HepG2 (cell line): Measurements from ENCODE around the gene MYOM1. TPM values are rescaled to one million over a fixed set of nuclear protein-coding genes. Genes with fewer than 3 reads are reported as not detected.

Source experiments
- AHDC1 ChIP-seq: sonication (generic); formaldehyde crosslinking; IDR thresholded peaks from 2 replicates; pipeline ENCODE4 v1.5.1; 2020; ENCODE audit warnings: mild to moderate bottlenecking, missing genetic modification reagents, borderline replicate concordance
- BCL3 ChIP-seq: sonication (generic); formaldehyde crosslinking; IDR thresholded peaks from 2 replicates; pipeline ENCODE4 v1.5.1; 2020; ENCODE audit warnings: mild to moderate bottlenecking, missing genetic modification reagents, moderate library complexity
- CTCF ChIP-seq: sonication (generic); formaldehyde crosslinking; IDR thresholded peaks from 2 replicates; pipeline ENCODE4 v1.5.0; 2020; ENCODE audit warnings: mild to moderate bottlenecking, missing genetic modification reagents, moderate library complexity
- DPF2 ChIP-seq: sonication (generic); formaldehyde crosslinking; IDR thresholded peaks from 2 replicates; pipeline ENCODE4 v1.4.0; 2020; ENCODE audit warnings: mild to moderate bottlenecking, low read depth, missing genetic modification reagents, borderline replicate concordance
- DRAP1 ChIP-seq: IDR thresholded peaks from 2 replicates; pipeline ENCODE4 v1.6.1; 2016; ENCODE audit warnings: missing genetic modification reagents, missing compliant biosample characterization
- GATAD2A ChIP-seq: IDR thresholded peaks from 2 replicates; pipeline ENCODE4 v1.6.1; 2016
- GPBP1L1 ChIP-seq: sonication (generic); formaldehyde crosslinking; IDR thresholded peaks from 2 replicates; pipeline ENCODE4 v1.5.0; 2020; ENCODE audit warnings: mild to moderate bottlenecking, missing genetic modification reagents
- IKZF4 ChIP-seq: sonication (generic); formaldehyde crosslinking; IDR thresholded peaks from 2 replicates; pipeline ENCODE4 v1.5.1; 2020; ENCODE audit warnings: borderline replicate concordance, mild to moderate bottlenecking, low read depth, missing genetic modification reagents; ENCODE audit errors: not compliant biosample characterization
- NFYB ChIP-seq: sonication (generic); formaldehyde crosslinking; IDR thresholded peaks from 2 replicates; pipeline ENCODE4 v1.4.0; 2020; ENCODE audit warnings: missing genetic modification reagents
- RELA ChIP-seq: sonication (generic); formaldehyde crosslinking; IDR thresholded peaks from 2 replicates; pipeline ENCODE4 v1.4.0; 2020; ENCODE audit warnings: missing genetic modification reagents
- SMARCC2 ChIP-seq: fragments of 450-650 bp; IDR thresholded peaks from 2 replicates; pipeline ENCODE4 v1.6.1; 2017; ENCODE audit warnings: antibody characterized with exemption, mild to moderate bottlenecking
- SNAPC5 ChIP-seq: sonication (generic); formaldehyde crosslinking; IDR thresholded peaks from 2 replicates; pipeline ENCODE4 v1.8.1; 2023; ENCODE audit warnings: mild to moderate bottlenecking, missing genetic modification reagents, borderline replicate concordance
- SSRP1 ChIP-seq: IDR thresholded peaks from 2 replicates; pipeline ENCODE4 v1.6.1; 2016; ENCODE audit warnings: control low read depth
- ZBTB7B ChIP-seq: sonication (generic); formaldehyde crosslinking; IDR thresholded peaks from 2 replicates; pipeline ENCODE4 v1.4.0; 2020; ENCODE audit warnings: missing genetic modification reagents
- ZKSCAN8 ChIP-seq: IDR thresholded peaks from 2 replicates; pipeline ENCODE4 v1.6.1; 2016; ENCODE audit warnings: borderline replicate concordance, missing genetic modification reagents, missing compliant biosample characterization
- ZNF124 ChIP-seq: sonication (generic); formaldehyde crosslinking; IDR thresholded peaks from 2 replicates; pipeline ENCODE4 v1.4.0; 2020; ENCODE audit warnings: missing genetic modification reagents
- ZNF367 ChIP-seq: sonication (generic); formaldehyde crosslinking; IDR thresholded peaks from 2 replicates; pipeline ENCODE4 v1.4.0; 2020; ENCODE audit warnings: missing genetic modification reagents, borderline replicate concordance
- ZNF501 ChIP-seq: sonication (generic); formaldehyde crosslinking; IDR thresholded peaks from 2 replicates; pipeline ENCODE4 v1.5.1; 2020; ENCODE audit warnings: mild to moderate bottlenecking, moderate library complexity, missing genetic modification reagents
- ZNF569 ChIP-seq: sonication (generic); formaldehyde crosslinking; IDR thresholded peaks from 2 replicates; pipeline ENCODE4 v1.5.0; 2020; ENCODE audit warnings: mild to moderate bottlenecking, missing genetic modification reagents, moderate library complexity, borderline replicate concordance
- ZNF891 ChIP-seq: sonication (generic); formaldehyde crosslinking; IDR thresholded peaks from 2 replicates; pipeline ENCODE4 v1.5.0; 2020; ENCODE audit warnings: mild to moderate bottlenecking, missing genetic modification reagents
- polyA plus RNA-seq, 8 experiments: library from polyadenylated mRNA; depleted of rRNA in 3 of 8; stranded (reverse) in 7 of 8; unstranded in 1 of 8; fragments of >200 nt; fragmentation: Illumina TruSeq in 4 of 8; extraction: Trizol in 4 of 8; gene quantifications; 2 replicates each; pipeline versions ENCODE4 v1.2.1 to v1.2.3, GENCODE V29; 2011 to 2016; ENCODE audit warnings: low read depth in 4 of 8, missing spikeins in 1 of 8, mixed read lengths in 1 of 8; ENCODE audit not compliant: insufficient read depth in 1 of 8
- total RNA-seq, 5 experiments: library from RNA; depleted of rRNA; stranded (reverse); fragments of >200 nt; fragmentation: Illumina TruSeq; extraction: Trizol; gene quantifications; 2 replicates each; pipeline ENCODE4 v1.2.3, GENCODE V29; 2016; ENCODE audit warnings: low read depth in 1 of 5

Gene MYOM1
- total and polyA plus RNA-seq, 2 of the 13 experiments (the other 11 are each of a cell fraction or from before 2014, with no cell fraction given) = 0.46 to 0.98 TPM

- TF ChIP-seq AHDC1 (CRISPR knock-in tag) = peak; percentile 67; the same call in 1 of the 2 replicates
- peak; percentile 77 for TF ChIP-seq GATAD2A (CRISPR knock-in tag)
- TF ChIP-seq NFYB (CRISPR knock-in tag) = no peak
- TF ChIP-seq CTCF (CRISPR knock-in tag) = no peak
- TF ChIP-seq BCL3 (CRISPR knock-in tag) = no peak
- no peak for TF ChIP-seq DRAP1 (CRISPR knock-in tag)
- TF ChIP-seq ZBTB7B (CRISPR knock-in tag) = peak; percentile 35; the same call in 1 of the 2 replicates
- no peak for TF ChIP-seq ZNF501 (CRISPR knock-in tag)
- no peak for TF ChIP-seq SSRP1 (CRISPR knock-in tag)
- TF ChIP-seq SMARCC2 = no peak
- no peak for TF ChIP-seq ZNF891 (CRISPR knock-in tag)
- no peak for TF ChIP-seq IKZF4
- no peak for TF ChIP-seq ZNF367 (CRISPR knock-in tag)
- TF ChIP-seq DPF2 = peak; percentile 71; the same call in 1 of the 2 replicates
- no peak for TF ChIP-seq SNAPC5 (CRISPR knock-in tag)
- no peak for TF ChIP-seq ZNF569 (CRISPR knock-in tag)
- no peak for TF ChIP-seq ZNF124 (CRISPR knock-in tag)
- TF ChIP-seq ZKSCAN8 (CRISPR knock-in tag) = peak; percentile 42; the same call in 1 of the 2 replicates
- no peak for TF ChIP-seq RELA (CRISPR knock-in tag)
- TF ChIP-seq GPBP1L1 (CRISPR knock-in tag) = no peak
These were observed 119.2 kb downstream of the MYOM1 start (continued) for GRCh38 chr18:3100498-3101132.
